CD1c-positive myeloid dendritic cell (primary cell): ENCODE data around the gene PCYT2.

ENCODE experiments used
- DNase-seq: peaks from one replicate; pipeline ENCODE4 v3.0.0-alpha.2; 2016; ENCODE audit errors: extremely low spot score

PCYT2 gene

DNA sequence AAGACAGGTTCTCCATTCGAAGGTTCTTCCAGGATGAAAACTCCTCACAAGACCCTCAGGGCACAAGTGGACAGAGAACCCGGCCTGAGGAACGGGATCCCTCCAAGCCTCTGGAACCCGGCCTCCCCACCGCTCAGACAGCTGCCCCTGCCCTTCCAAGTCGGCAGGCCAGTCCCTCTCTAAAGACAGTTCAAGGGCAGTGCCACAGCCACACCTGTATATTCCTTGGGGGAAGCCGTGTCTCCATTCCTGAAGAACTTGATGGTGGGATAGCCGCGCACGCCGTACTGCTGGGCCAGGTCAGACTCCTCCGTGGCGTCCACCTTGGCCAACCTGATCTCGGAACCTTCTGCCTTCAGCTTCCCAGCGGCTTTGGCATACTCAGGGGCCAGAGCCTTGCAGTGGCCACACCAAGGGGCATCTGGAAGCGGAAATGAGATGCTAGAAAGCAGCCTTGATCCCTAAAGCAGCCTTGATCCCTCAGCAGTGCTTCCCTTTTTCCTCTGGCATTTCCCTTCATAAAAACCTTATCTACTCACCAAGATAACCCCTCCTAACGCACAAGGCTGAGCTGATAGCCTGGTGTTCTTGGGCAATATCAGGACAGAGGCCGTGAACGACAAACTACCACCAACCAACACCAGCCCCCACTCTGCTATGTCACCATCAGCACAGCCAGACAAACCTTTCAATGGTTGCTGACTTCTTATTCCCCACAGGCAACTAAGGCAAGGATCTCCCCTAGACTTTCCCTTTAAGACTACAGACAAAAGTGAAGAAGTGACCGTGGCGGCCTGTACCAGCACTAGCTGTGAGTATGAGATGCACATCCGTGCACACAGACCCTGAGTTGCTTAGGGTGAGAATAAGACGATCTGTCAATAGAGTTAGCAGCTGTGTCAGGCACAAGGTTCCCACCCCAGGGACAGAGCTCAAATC lies 52.0 kb downstream of the PCYT2 start:
- DNase-seq, result peak; percentile 28

DNA sequence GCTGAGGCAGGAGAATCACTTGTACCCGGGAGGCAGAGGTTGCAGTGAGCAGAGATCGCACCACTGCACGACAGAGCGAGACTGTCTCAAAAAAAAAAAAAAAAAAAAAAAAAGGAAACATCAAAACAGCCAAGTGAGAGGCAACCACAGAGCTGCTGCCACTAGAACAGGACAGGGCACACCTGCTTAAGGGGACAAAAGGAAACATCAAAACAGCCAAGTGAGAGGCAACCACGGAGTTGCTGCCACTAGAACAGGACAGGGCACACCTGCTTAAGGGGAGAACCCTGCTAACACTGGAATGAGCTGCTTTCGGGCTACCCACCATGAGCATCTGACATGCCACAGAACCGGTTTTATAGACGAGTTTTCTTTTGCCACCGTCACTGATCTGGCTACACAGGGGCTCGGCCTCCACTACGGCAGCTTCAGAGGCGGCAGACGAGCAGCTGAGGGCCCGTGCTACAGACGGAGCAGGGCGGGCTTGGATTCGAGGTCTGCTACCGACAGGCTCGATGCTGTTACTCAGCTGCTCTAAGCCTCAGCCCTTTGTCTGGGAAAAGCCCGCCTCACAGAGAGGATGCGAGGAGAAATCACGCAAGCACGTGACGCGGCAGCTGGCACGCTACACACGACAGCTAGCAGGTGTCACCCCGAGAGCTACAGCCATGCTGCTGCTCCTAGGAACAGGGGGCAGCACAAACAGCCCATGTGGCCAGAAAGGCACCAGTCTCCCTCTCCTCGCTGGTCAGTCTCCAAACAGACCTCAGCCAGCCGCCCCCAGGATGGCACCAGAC lies 52.8 kb downstream of the PCYT2 start:
- DNase-seq, result no peak

DNA sequence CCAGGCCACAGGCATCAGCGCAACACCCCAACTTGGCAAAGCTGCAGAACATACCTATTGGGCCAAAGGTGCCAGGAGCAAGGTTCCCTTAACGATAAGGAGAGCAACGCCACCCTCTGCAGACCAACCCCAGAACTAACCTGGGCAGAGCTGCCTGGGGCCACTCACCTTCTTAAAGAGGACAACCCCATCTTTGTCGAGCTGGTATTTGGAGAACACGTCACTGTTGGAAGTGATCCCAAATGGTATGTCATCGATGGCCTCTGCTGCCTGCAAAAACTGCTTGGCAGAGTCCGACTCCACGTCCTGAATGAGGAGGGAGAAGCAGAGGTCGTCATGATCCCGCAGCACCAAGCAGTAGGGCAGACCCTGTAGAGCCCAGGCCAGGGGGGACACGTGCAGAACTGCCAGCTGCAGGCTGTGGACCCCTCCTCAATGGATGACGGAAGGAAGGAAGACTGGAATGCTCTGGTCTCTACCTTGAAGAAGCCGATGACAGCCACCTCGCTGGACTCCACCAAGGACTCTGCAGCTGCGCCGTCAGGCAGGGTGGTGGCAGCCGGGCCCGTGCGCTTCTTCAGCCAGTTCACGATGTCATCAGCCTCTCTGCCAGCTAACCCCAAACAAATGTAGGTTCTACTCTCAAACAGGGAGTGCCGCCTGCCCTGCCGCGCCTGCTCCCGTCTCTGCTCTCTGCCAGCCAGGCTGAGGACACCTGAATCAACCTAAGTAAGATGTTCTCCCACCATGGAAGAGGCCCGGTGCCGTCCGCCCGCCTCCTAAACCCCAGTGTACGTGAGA lies 56.0 kb downstream of the PCYT2 start:
- no peak for DNase-seq

DNA sequence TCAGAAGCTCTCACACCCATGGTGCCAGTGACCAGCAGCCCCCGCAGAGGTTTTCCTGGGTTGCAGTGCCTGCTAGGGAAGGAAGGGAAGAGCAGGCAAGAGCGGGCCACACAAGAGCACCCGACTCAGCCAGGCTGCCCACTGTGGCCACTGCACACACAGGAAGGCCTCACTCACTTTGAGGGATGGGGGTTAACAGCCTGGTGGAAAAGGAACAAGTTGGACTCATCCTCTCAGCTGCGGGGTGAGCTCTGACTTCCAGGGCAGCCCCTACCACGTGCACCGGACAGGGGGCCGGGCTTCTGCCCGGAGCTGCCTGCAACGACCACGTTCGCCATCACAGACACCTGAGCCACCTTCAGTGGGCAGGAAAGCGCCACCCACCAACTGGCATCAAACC lies 59.0 kb downstream of the PCYT2 start:
- no peak for DNase-seq

DNA sequence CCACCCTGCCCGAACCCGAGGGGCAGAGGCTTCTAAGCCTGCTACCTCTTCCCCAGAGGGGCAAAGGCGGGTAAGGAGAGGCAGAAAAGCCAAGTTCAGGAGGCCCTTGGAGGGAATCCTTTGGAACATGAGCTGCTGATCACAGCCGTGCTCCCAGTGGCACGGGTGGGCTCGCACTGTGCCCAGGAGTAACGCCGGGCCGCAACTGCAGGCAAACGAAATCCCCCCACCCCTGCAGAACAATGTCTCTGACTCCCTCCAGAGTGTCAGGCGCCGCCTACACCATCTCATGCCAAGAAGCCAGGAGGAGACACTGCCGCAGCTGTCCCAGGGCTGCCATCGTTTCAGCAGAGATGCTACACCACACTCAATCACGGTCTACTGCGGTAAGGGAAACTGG lies 59.8 kb downstream of the PCYT2 start:
- no peak for DNase-seq
